IMR-90 (cell line): ENCODE data around the gene NPTX1. TPM values are rescaled to one million over a fixed set of nuclear protein-coding genes. Genes with fewer than 3 reads are reported as not detected.

Experiments
- ATAC-seq: fragments of 200-7000 bp; cut with Tn5 transposase; 2 replicates; pipeline ENCODE4 v1.9.1; 2020; ENCODE audit warnings: low read depth, mild to moderate bottlenecking, moderate library complexity
- BruUV-seq: library from RNA; stranded (reverse); fragments of 400-500 nt; replicated peaks from 2 replicates; lab custom pipeline; 2021; lab: Mats Ljungman, UMichigan
- CTCF ChIA-PET: fragments of 300-600 bp; formaldehyde crosslinking; extraction: SDS; loops from one replicate; lab custom pipeline; 2021; ENCODE audit warnings: antibody characterized with exemption; lab: Yijun Ruan, JAX
- POLR2A ChIA-PET: fragments of 300-600 bp; sonication (Branson Sonifier 250); formaldehyde crosslinking; loops from one replicate; lab custom pipeline; 2022; ENCODE audit warnings: antibody characterized with exemption; ENCODE audit not compliant: unreplicated experiment; lab: Charles Lee
- DNase-seq: peaks from one replicate; pipeline ENCODE4 v3.0.0; 2013
- H2AFZ ChIP-seq: replicated peaks from 2 replicates; pipeline ENCODE3; 2013; ENCODE audit warnings: low read length, mild to moderate bottlenecking; ENCODE audit not compliant: poor library complexity
- H2AK5ac ChIP-seq: 2 replicates; pipeline ENCODE4 v1.6.1; 2013; ENCODE audit warnings: low read depth, low read length, inconsistent platforms
- H2AK9ac ChIP-seq: replicated peaks from 2 replicates; pipeline ENCODE3; 2013; ENCODE audit warnings: mild to moderate bottlenecking, low read depth, low read length, moderate library complexity; ENCODE audit not compliant: poor library complexity
- H2BK120ac ChIP-seq: 2 replicates; pipeline ENCODE4 v1.6.1; 2013; ENCODE audit warnings: low read depth, low read length, inconsistent platforms
- H2BK15ac ChIP-seq: 3 replicates; pipeline ENCODE4 v1.6.1; 2013; ENCODE audit warnings: low read depth, low read length, inconsistent platforms
- H2BK20ac ChIP-seq: 2 replicates; pipeline ENCODE4 v1.6.1; 2013; ENCODE audit warnings: low read depth, mild to moderate bottlenecking, inconsistent platforms, low read length, moderate library complexity
- H2BK5ac ChIP-seq: 2 replicates; pipeline ENCODE4 v1.6.1; 2013; ENCODE audit warnings: mild to moderate bottlenecking, low read depth, low read length, inconsistent platforms; ENCODE audit not compliant: poor library complexity, severe bottlenecking
- H3K14ac ChIP-seq: replicated peaks from 2 replicates; pipeline ENCODE4 v1.6.1; 2013; ENCODE audit warnings: low read depth, low read length, inconsistent platforms
- H3K18ac ChIP-seq: 2 replicates; pipeline ENCODE4 v1.6.1; 2013; ENCODE audit warnings: low read depth, low read length, control low read depth
- H3K23ac ChIP-seq: 2 replicates; pipeline ENCODE4 v1.6.1; 2013; ENCODE audit warnings: low read depth, low read length, inconsistent platforms
- H3K27ac ChIP-seq: 2 replicates; pipeline ENCODE4 v1.5.1; 2013; ENCODE audit warnings: mild to moderate bottlenecking, control low read depth, low read length; ENCODE audit not compliant: insufficient read depth
- H3K27me3 ChIP-seq: 2 replicates; pipeline ENCODE4 v1.6.1; 2013; ENCODE audit warnings: low read length; ENCODE audit not compliant: control insufficient read depth, insufficient read depth
- H3K36me3 ChIP-seq: 2 replicates; pipeline ENCODE4 v1.6.1; 2013; ENCODE audit warnings: low read length, mixed read lengths; ENCODE audit not compliant: control insufficient read depth, insufficient read depth
- H3K4ac ChIP-seq: 2 replicates; pipeline ENCODE4 v1.6.1; 2013; ENCODE audit warnings: low read depth, low read length, inconsistent platforms
- H3K4me1 ChIP-seq: 2 replicates; pipeline ENCODE4 v1.6.1; 2013; ENCODE audit warnings: low read length, mixed read lengths; ENCODE audit not compliant: control insufficient read depth, insufficient read depth
- H3K4me2 ChIP-seq: 2 replicates; pipeline ENCODE4 v1.6.1; 2013; ENCODE audit warnings: low read depth, mild to moderate bottlenecking, control low read depth, low read length, moderate library complexity
- H3K4me3 ChIP-seq: 2 replicates; pipeline ENCODE4 v1.5.1; 2013; ENCODE audit warnings: low read depth, mild to moderate bottlenecking, control low read depth, low read length, moderate library complexity; ENCODE audit not compliant: insufficient read depth
- H3K56ac ChIP-seq: 2 replicates; pipeline ENCODE4 v1.6.1; 2013; ENCODE audit warnings: low read length, inconsistent platforms; ENCODE audit not compliant: insufficient read depth; ENCODE audit errors: extremely low read depth
- H3K79me1 ChIP-seq, 2 experiments: 2 replicates each; pipeline ENCODE4 v1.6.1; 2013; ENCODE audit warnings: low read length in 2 of 2, inconsistent platforms in 1 of 2, low read depth in 1 of 2
- H3K9ac ChIP-seq: 2 replicates; pipeline ENCODE4 v1.6.1; 2013; ENCODE audit warnings: low read depth, low read length, control low read depth
- H3K9me1 ChIP-seq: 2 replicates; pipeline ENCODE4 v1.6.1; 2013; ENCODE audit warnings: low read length, inconsistent platforms; ENCODE audit not compliant: insufficient read depth
- H3K9me3 ChIP-seq: 2 replicates; pipeline ENCODE4 v1.6.1; 2013; ENCODE audit warnings: low read length; ENCODE audit not compliant: control insufficient read depth, insufficient read depth
- H4K20me1 ChIP-seq: 2 replicates; pipeline ENCODE4 v1.6.1; 2013; ENCODE audit warnings: low read length, inconsistent platforms; ENCODE audit not compliant: insufficient read depth
- H4K5ac ChIP-seq: 2 replicates; pipeline ENCODE4 v1.6.1; 2013; ENCODE audit warnings: mild to moderate bottlenecking, low read depth, low read length, control low read depth
- H4K8ac ChIP-seq, 2 experiments: 2 replicates each; pipeline ENCODE4 v1.6.1; 2013; ENCODE audit warnings: low read depth in 2 of 2, low read length in 2 of 2, control low read depth in 1 of 2, inconsistent platforms in 1 of 2
- H4K91ac ChIP-seq: 2 replicates; pipeline ENCODE4 v1.6.1; 2013; ENCODE audit warnings: low read depth, low read length, inconsistent platforms; ENCODE audit not compliant: insufficient read depth
- ELK1 ChIP-seq: fragments of 150-350 bp; IDR thresholded peaks from 2 replicates; pipeline ENCODE4 v1.6.1; 2016; ENCODE audit warnings: low read depth, mild to moderate bottlenecking, low read length, moderate library complexity, borderline replicate concordance
- FOS ChIP-seq: fragments of 150-350 bp; IDR thresholded peaks from 2 replicates; pipeline ENCODE4 v1.6.1; 2016; ENCODE audit warnings: low read depth, low read length
- MXI1 ChIP-seq: IDR thresholded peaks from 2 replicates; pipeline ENCODE4 v1.6.1; 2012; ENCODE audit warnings: low read depth, mild to moderate bottlenecking, low read length, moderate library complexity, borderline replicate concordance
- RFX5 ChIP-seq: IDR thresholded peaks from 2 replicates; pipeline ENCODE4 v1.8.0; 2012; ENCODE audit warnings: low read depth, mild to moderate bottlenecking, low read length, moderate library complexity
- WGBS, 2 experiments: methylation state at CpG; one replicate each; pipeline versions ENCODE4 v1.1.5 to v1.1.7; 2013; ENCODE audit warnings: missing lambda C conversion rate in 2 of 2; ENCODE audit not compliant: insufficient read length in 1 of 2; ENCODE audit errors: extremely low coverage in 2 of 2; 5-methylcytosine and 5-hydroxymethylcytosine counted together
- dilution Hi-C: fragments of 300-500 bp; cut with HindIII; formaldehyde crosslinking; loops from one replicate; pipeline ENCODE4 v1.14.3; 2018; ENCODE audit warnings: low sequenced_read_pairs; ENCODE audit not compliant: unreplicated experiment
- in situ Hi-C: fragments of 300-500 bp; cut with MboI; formaldehyde crosslinking; loops from 3 replicates; pipeline ENCODE4 v1.14.3; 2019; ENCODE audit warnings: low sequenced_read_pairs, inconsistent platforms, mixed read lengths
- intact Hi-C: fragments of 100-400 bp; cut with micrococcal nuclease; formaldehyde crosslinking; loops from 2 replicates; pipeline ENCODE4 v1.10.0; 2022
- polyA plus RNA-seq, 3 experiments: library from polyadenylated mRNA; depleted of rRNA; stranded (reverse); fragments of >200 nt; gene quantifications; 2 replicates each; pipeline ENCODE4 v1.2.3, GENCODE V29; 2012; ENCODE audit warnings: low replicate concordance in 1 of 3
- total RNA-seq: library from RNA; depleted of rRNA; stranded (reverse); fragments of >200 nt; gene quantifications from 2 replicates; pipeline ENCODE4 v1.2.3, GENCODE V29; 2012

Gene NPTX1
- total and polyA plus RNA-seq, 2 of the 4 experiments (the other 2 are of a cell fraction) = 20.8 to 39.5 TPM

GRCh38 chr17:80510132-80510531 lies 33.7 kb upstream of the NPTX1 start:
- intact Hi-C loops = no loop called here
- no peaks in the 10 kb centered on the region; the same call in 1 of the 2 replicates for H3K27me3 ChIP-seq
- no peaks in the 10 kb centered on the region for H3K79me1 ChIP-seq
- H3K9me1 ChIP-seq = peaks cover 16% of the 10 kb centered on the region
- H3K23ac ChIP-seq = no peak overlapping the region
- no peak overlapping the region for H3K18ac ChIP-seq
- H4K8ac ChIP-seq = no peak overlapping the region
- no peaks in the 10 kb centered on the region for H3K36me3 ChIP-seq
- no peak overlapping the region for H2AK9ac ChIP-seq
- DNase-seq = no peak
- H3K27ac ChIP-seq = no peak overlapping the region
- H4K20me1 ChIP-seq = 0 out of 2 replicates have a peak, but pooled peaks cover 6% of the 10 kb centered on the region
- no peak overlapping the region for H2BK15ac ChIP-seq
- H4K91ac ChIP-seq = no peak overlapping the region
- no peak overlapping the region for H2BK5ac ChIP-seq
- H3K4ac ChIP-seq = no peak overlapping the region
- CTCF ChIA-PET = no interaction called here
- H3K4me1 ChIP-seq = peaks cover 10% of the 10 kb centered on the region
- no peaks in the 10 kb centered on the region for H3K9me3 ChIP-seq
- no peak overlapping the region for H4K5ac ChIP-seq
- no peak for TF ChIP-seq MXI1
- TF ChIP-seq RFX5 = no peak
- TF ChIP-seq ELK1 = no peak
- TF ChIP-seq FOS = no peak
- POLR2A ChIA-PET = no interaction called here
- no peak overlapping the region for H3K4me2 ChIP-seq
- ATAC-seq = no peak
- dilution Hi-C loops = no loop called here
- BruUV-seq = no TSS peak
- in situ Hi-C loops = no loop called here
- 99% methylated on average over 10 of the region's 14 CpGs; no CpG with 5 or more reads in 1 of the 2 experiments for WGBS, 2 experiments
- no peak overlapping the region for H3K14ac ChIP-seq
- no peak overlapping the region for H2BK20ac ChIP-seq
- no peak overlapping the region for H2AK5ac ChIP-seq
- H3K9ac ChIP-seq = no peak overlapping the region
- no peak overlapping the region for H3K56ac ChIP-seq
- no peak overlapping the region for H2BK120ac ChIP-seq
- H3K4me3 ChIP-seq = no peak overlapping the region
- H2AFZ ChIP-seq = no peak overlapping the region
